ENCODE data around the gene MAPK12. TPM values are rescaled to one million over a fixed set of nuclear protein-coding genes. Genes with fewer than 3 reads are reported as not detected.

The MAPK12 gene
- total RNA-seq, 4 donors from 2014 or later: 10.1 to 18.4 (median 14.0) TPM

GRCh38 chr22:50246242-50247175 lies 15.0 kb downstream of the MAPK12 start:
- H3K4me1 ChIP-seq: peaks cover 0 to 89% (median 47%) of the 10 kb centered on the region in 3 donors
- ATAC-seq: no peak
- 62 to 77% methylated on average over 6 to 7 of the region's 20 CpGs for WGBS, 2 donors (ENCODE audit: low coverage in 1 of 2)
- TF ChIP-seq POLR2A (IDR thresholded peaks at IDR 0.05): no peak
- H3K9me3 ChIP-seq: no peaks in the 10 kb centered on the region
- H3K27me3 ChIP-seq: no peaks in the 10 kb centered on the region
- peak overlapping the region in 2 of 4 donors; percentile 95 to 96 for H3K27ac ChIP-seq
- H3K36me3 ChIP-seq: peaks cover 0 to 26% of the 10 kb centered on the region in 2 donors
- peak overlapping the region in 1 of 2 donors; percentile 92 for H3K4me3 ChIP-seq

GRCh38 chr22:50245214-50246072 lies 16.0 kb downstream of the MAPK12 start:
- no peaks in the 10 kb centered on the region for H3K27me3 ChIP-seq
- 1% methylated on average over 16 of the region's 53 CpGs; no CpG with 5 or more reads in 1 of the 2 donors for WGBS, 2 donors (ENCODE audit: low coverage in 1 of 2)
- peak overlapping the region; percentile 86 to 96 (median 92) for H3K27ac ChIP-seq
- H3K36me3 ChIP-seq: peaks cover 0 to 28% of the 10 kb centered on the region in 2 donors
- H3K4me1 ChIP-seq: peaks cover 0 to 89% (median 42%) of the 10 kb centered on the region in 3 donors
- no peaks in the 10 kb centered on the region for H3K9me3 ChIP-seq
- ATAC-seq: no peak
- H3K4me3 ChIP-seq: peak overlapping the region; percentile 84 to 92
- TF ChIP-seq EP300 (IDR thresholded peaks at IDR 0.05) (no peak), POLR2AphosphoS5 (IDR thresholded peaks at IDR 0.05) (no peak), POLR2A (IDR thresholded peaks at IDR 0.05) (peak in 1 of 2 donors; percentile 12)
- TF ChIP-seq, protein P1, sequence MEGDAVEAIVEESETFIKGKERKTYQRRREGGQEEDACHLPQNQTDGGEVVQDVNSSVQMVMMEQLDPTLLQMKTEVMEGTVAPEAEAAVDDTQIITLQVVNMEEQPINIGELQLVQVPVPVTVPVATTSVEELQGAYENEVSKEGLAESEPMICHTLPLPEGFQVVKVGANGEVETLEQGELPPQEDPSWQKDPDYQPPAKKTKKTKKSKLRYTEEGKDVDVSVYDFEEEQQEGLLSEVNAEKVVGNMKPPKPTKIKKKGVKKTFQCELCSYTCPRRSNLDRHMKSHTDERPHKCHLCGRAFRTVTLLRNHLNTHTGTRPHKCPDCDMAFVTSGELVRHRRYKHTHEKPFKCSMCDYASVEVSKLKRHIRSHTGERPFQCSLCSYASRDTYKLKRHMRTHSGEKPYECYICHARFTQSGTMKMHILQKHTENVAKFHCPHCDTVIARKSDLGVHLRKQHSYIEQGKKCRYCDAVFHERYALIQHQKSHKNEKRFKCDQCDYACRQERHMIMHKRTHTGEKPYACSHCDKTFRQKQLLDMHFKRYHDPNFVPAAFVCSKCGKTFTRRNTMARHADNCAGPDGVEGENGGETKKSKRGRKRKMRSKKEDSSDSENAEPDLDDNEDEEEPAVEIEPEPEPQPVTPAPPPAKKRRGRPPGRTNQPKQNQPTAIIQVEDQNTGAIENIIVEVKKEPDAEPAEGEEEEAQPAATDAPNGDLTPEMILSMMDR (IDR thresholded peaks at IDR 0.05): no peak

DNA sequence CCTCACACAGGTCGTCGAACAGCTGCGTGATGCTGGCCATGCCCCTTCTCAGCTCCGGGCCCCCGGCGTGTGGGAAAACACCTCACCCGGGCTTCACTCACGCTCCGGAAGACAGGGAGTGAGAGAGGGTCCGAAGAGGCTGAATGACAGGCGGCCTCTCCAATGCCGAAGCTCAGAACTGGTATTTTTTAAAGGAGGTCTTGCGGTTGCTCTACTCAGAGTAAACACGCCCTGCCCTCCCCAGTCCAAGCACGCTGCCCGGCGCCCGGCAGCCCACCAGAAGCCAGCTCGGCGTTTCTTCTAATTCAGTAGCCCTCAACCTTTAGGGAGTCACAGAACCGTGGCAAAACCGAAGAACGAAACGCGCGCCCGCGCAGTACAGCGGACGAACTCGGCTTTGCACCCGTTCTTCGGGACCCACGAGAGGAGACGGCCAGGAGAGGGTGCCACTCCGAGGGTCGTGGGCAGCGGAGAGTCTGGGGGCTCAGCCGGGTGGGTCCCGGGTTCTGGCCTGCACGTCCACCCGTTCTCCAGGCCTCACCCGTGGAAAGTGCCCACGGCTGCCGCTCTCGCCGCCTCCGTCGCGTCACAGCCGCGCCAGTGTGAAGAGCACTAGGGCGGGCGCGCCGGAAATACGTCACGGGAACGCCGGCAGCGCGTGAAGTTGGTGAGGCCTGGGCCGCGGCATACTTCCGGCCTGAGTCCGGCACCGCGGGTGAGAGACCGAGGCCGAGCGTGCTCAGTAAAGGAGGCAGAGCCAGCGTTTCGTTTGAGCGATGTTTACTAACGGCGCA lies 16.9 kb downstream of the MAPK12 start, which contains the start of gene TUBGCP6:
TUBGCP6 (minus strand) TSS at position 604 of the 794 bp plus-strand sequence; CDS start at position 40, 564 bp downstream.
- H3K27me3 ChIP-seq: no peaks in the 10 kb centered on the region
- no peaks in the 10 kb centered on the region for H3K9me3 ChIP-seq
- WGBS, 2 donors (ENCODE audit: low coverage in 1 of 2): 0% methylated on average over 1 of the region's 76 CpGs; no CpG with 5 or more reads in 1 of the 2 donors
- ATAC-seq: peak; percentile 95
- peaks cover 0 to 37% of the 10 kb centered on the region in 2 donors for H3K36me3 ChIP-seq
- peaks cover 0 to 83% (median 34%) of the 10 kb centered on the region in 3 donors for H3K4me1 ChIP-seq
- H3K4me3 ChIP-seq: peak within 1 kb of the TSS; percentile 84 to 92
- peak within 1 kb of the TSS; percentile 86 to 96 (median 92) for H3K27ac ChIP-seq
- TF ChIP-seq, protein P1 (IDR thresholded peaks at IDR 0.05): peak in 3 of 4 experiments; percentile 47 to 58 (median 48)
- TF ChIP-seq EP300 (IDR thresholded peaks at IDR 0.05) (no peak), POLR2AphosphoS5 (IDR thresholded peaks at IDR 0.05) (peak; percentile 96), POLR2A (IDR thresholded peaks at IDR 0.05) (peak; percentile 83 to 85)

- peak overlapping the region; percentile 84 to 92 for H3K4me3 ChIP-seq
- no peak for TF ChIP-seq EP300 (IDR thresholded peaks at IDR 0.05)
- TF ChIP-seq, protein P1 (IDR thresholded peaks at IDR 0.05): no peak
- TF ChIP-seq POLR2A (IDR thresholded peaks at IDR 0.05): no peak
- TF ChIP-seq POLR2AphosphoS5 (IDR thresholded peaks at IDR 0.05): no peak
Measured at GRCh38 chr22:50243685-50244419, 17.6 kb downstream of the MAPK12 start.

More at GRCh38 chr22:50243685-50244419, 17.6 kb downstream of the MAPK12 start:
- Histone ChIP-seq H3K36me3 (peaks cover 0 to 44% of the 10 kb centered on the region in 2 donors), H3K27me3 (no peaks in the 10 kb centered on the region), H3K4me1 (peaks cover 0 to 75% (median 30%) of the 10 kb centered on the region in 3 donors), H3K9me3 (no peaks in the 10 kb centered on the region), H3K27ac (peak overlapping the region; percentile 86 to 96 (median 92))
- WGBS, 2 donors (ENCODE audit: low coverage in 1 of 2): 5 to 24% methylated on average over 8 to 21 of the region's 27 CpGs
- no peak for ATAC-seq
